ENCODE results near the gene TEAD1. TPM values are rescaled to one million over a fixed set of nuclear protein-coding genes. Genes with fewer than 3 reads are reported as not detected.

Gene TEAD1
- total and polyA plus RNA-seq, 7 donors: 3.2 to 200 (median 155) TPM

DNA sequence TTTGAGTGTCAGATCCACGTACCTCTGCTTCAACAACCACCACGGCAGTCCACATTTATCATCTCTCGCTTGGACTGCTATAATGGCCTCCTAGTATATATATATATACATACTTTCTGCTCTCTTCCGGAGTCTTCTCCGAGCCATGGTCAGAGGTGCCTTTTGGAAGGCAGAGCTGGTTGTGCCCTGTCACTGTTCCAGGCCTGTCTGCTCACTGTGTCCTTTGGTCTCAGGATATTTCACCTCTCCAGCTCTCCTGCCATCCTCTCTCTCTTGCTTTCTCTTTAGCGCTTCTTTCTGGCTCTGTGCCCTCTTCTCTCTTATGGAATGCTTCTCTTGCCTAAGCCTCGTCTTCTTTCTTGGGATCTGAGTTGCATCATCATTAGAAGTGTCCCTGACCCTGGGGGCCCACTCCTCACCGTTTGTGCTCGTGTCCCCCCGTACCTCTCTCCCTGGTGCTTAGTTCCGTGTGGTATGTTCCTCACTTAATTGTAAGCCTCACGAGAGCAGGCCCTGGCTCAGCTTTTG, 248.8 kb downstream of the TEAD1 start:
- Histone ChIP-seq H3K36me3 (peaks cover 0 to 33% (median 10%) of the 10 kb centered on the region in 4 donors), H3K4me1 (peaks cover 0 to 6% (median 5%) of the 10 kb centered on the region in 4 donors), H3K27me3 (no peaks in the 10 kb centered on the region), H3K4me3 (no peak overlapping the region), H3K9me3 (no peaks in the 10 kb centered on the region), H3K27ac (no peak overlapping the region)
- no peak for DNase-seq
- 90 to 91% methylated on average over 12 of the region's 12 CpGs for WGBS, 2 donors
- intact Hi-C loops (cut with DNase I): no loop called here
- TF ChIP-seq POLR2A (IDR thresholded peaks at IDR 0.05): no peak
- peak in 1 of 4 donors; percentile 6 for TF ChIP-seq POLR2AphosphoS5 (IDR thresholded peaks at IDR 0.05)
- TF ChIP-seq, protein P1, sequence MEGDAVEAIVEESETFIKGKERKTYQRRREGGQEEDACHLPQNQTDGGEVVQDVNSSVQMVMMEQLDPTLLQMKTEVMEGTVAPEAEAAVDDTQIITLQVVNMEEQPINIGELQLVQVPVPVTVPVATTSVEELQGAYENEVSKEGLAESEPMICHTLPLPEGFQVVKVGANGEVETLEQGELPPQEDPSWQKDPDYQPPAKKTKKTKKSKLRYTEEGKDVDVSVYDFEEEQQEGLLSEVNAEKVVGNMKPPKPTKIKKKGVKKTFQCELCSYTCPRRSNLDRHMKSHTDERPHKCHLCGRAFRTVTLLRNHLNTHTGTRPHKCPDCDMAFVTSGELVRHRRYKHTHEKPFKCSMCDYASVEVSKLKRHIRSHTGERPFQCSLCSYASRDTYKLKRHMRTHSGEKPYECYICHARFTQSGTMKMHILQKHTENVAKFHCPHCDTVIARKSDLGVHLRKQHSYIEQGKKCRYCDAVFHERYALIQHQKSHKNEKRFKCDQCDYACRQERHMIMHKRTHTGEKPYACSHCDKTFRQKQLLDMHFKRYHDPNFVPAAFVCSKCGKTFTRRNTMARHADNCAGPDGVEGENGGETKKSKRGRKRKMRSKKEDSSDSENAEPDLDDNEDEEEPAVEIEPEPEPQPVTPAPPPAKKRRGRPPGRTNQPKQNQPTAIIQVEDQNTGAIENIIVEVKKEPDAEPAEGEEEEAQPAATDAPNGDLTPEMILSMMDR (IDR thresholded peaks at IDR 0.05): no peak
- no peak for TF ChIP-seq EP300 (IDR thresholded peaks at IDR 0.05)

GRCh38 chr11:12924650-12925049, 250.4 kb downstream of the TEAD1 start:
- Histone ChIP-seq H3K36me3 (peaks cover 0 to 33% (median 10%) of the 10 kb centered on the region in 4 donors), H3K4me3 (no peak overlapping the region), H3K27me3 (no peaks in the 10 kb centered on the region), H3K4me1 (peaks cover 0 to 6% (median 5%) of the 10 kb centered on the region in 4 donors), H3K27ac (no peak overlapping the region), H3K9me3 (no peaks in the 10 kb centered on the region)
- DNase-seq: no peak
- intact Hi-C loops (cut with DNase I): no loop called here
- TF ChIP-seq POLR2A (IDR thresholded peaks at IDR 0.05) (no peak), POLR2AphosphoS5 (IDR thresholded peaks at IDR 0.05) (no peak), EP300 (IDR thresholded peaks at IDR 0.05) (no peak)
- TF ChIP-seq, protein P1 (IDR thresholded peaks at IDR 0.05): no peak
- WGBS, 2 donors: 86% methylated on average over 3 of the region's 3 CpGs

DNA sequence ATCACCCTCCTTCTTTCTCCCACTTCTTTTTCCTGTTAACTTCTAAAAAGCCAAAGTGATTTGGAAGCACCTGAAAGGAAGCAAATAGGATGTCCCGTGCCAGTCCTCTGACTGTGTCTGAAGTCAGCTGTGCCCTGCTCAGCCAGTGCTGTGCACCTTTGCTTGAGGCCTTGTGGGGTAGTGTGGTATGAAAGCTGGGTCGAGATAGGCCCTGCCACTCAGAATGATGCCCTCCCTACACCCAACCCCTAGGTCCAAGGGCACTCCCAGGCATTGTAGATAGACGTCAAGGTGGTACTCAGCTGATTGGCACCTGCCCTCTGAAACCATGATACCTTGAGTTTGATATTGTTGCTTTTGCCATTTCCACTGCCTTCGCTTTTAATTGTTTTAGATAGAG, 251.3 kb downstream of the TEAD1 start:
- Histone ChIP-seq H3K9me3 (no peaks in the 10 kb centered on the region), H3K4me3 (no peak overlapping the region), H3K36me3 (peaks cover 0 to 38% (median 13%) of the 10 kb centered on the region in 4 donors), H3K4me1 (peaks cover 0 to 6% (median 5%) of the 10 kb centered on the region in 4 donors), H3K27ac (no peak overlapping the region), H3K27me3 (no peaks in the 10 kb centered on the region)
- DNase-seq: no peak
- TF ChIP-seq POLR2A (IDR thresholded peaks at IDR 0.05): no peak
- no peak for TF ChIP-seq EP300 (IDR thresholded peaks at IDR 0.05)
- TF ChIP-seq, protein P1 (IDR thresholded peaks at IDR 0.05): no peak
- no peak for TF ChIP-seq POLR2AphosphoS5 (IDR thresholded peaks at IDR 0.05)
- intact Hi-C loops (cut with DNase I): no loop called here
- 71 to 92% methylated on average over 4 of the region's 4 CpGs for WGBS, 2 donors

DNA sequence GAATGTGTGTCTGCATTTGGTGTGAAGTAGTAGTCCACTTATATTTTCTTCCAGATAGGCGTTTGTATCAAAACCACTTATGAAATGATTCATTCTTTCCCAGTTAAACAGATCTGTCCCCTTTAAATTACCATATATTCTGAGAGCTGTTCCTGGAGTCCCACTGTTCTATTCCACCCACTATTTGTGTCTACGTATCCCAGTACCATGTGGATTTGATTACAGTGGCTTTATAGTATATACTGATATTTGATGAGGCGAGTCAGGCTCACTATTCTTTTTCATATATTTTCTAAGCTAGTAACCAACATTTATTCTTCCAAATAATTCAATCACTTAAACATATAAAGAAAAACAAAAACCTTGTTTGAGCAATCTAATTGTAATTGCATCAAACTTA, 253.0 kb downstream of the TEAD1 start:
- no peak for DNase-seq
- no peak overlapping the region for H3K27ac ChIP-seq
- intact Hi-C loops (cut with DNase I): no loop called here
- H3K27me3 ChIP-seq: no peaks in the 10 kb centered on the region
- H3K4me3 ChIP-seq: no peak overlapping the region
- no peaks in the 10 kb centered on the region for H3K9me3 ChIP-seq
- peaks cover 0 to 55% (median 14%) of the 10 kb centered on the region in 4 donors for H3K36me3 ChIP-seq
- WGBS, 2 donors: 84 to 86% methylated on average over 3 of the region's 3 CpGs
- peaks cover 0 to 6% (median 5%) of the 10 kb centered on the region in 4 donors for H3K4me1 ChIP-seq
- TF ChIP-seq, protein P1 (IDR thresholded peaks at IDR 0.05): no peak
- no peak for TF ChIP-seq POLR2A (IDR thresholded peaks at IDR 0.05)
- no peak for TF ChIP-seq EP300 (IDR thresholded peaks at IDR 0.05)
- TF ChIP-seq POLR2AphosphoS5 (IDR thresholded peaks at IDR 0.05): no peak

DNA sequence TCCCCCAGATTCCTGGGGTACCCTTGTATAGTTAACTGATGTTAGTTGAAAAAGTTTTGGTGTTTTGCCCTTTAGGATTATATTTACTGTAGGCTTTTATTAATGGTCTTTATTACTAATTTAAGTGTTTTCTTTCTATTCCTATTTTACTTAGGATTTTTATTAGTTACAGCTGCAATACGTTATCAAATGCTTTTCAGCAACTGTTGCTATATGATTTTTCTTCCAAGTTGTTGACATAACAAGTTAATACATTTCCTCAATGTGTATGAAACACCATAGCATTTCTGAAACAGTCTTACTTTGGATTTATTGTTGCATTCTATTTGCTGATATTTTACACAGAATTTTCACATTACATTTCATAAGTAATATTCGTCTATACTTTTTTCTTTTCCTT, 253.7 kb downstream of the TEAD1 start:
- intact Hi-C loops (cut with DNase I): no loop called here
- DNase-seq: no peak
- no peak overlapping the region for H3K4me3 ChIP-seq
- no peak overlapping the region for H3K27ac ChIP-seq
- no peaks in the 10 kb centered on the region for H3K27me3 ChIP-seq
- peaks cover 0 to 61% (median 14%) of the 10 kb centered on the region in 4 donors for H3K36me3 ChIP-seq
- WGBS, 2 donors: 87 to 92% methylated on average over 2 of the region's 2 CpGs
- TF ChIP-seq, protein P1 (IDR thresholded peaks at IDR 0.05): no peak
- TF ChIP-seq POLR2AphosphoS5 (IDR thresholded peaks at IDR 0.05) (no peak), EP300 (IDR thresholded peaks at IDR 0.05) (no peak), POLR2A (IDR thresholded peaks at IDR 0.05) (no peak)
- no peaks in the 10 kb centered on the region for H3K9me3 ChIP-seq
- peaks cover 0 to 6% (median 5%) of the 10 kb centered on the region in 4 donors for H3K4me1 ChIP-seq
